HG03159 (cell line): ENCODE data around the gene XXYLT1.

ENCODE experiments used
- ATAC-seq: cut with Tn5 transposase; IDR thresholded peaks from one replicate; pipeline ENCODE4 v1.9.1; 2021; ENCODE audit warnings: mild to moderate bottlenecking, moderate library complexity; ENCODE audit not compliant: unreplicated experiment

The XXYLT1 gene

GRCh38 chr3:195083659-195084058, 187.3 kb downstream of the XXYLT1 start:
- no peak for ATAC-seq

DNA sequence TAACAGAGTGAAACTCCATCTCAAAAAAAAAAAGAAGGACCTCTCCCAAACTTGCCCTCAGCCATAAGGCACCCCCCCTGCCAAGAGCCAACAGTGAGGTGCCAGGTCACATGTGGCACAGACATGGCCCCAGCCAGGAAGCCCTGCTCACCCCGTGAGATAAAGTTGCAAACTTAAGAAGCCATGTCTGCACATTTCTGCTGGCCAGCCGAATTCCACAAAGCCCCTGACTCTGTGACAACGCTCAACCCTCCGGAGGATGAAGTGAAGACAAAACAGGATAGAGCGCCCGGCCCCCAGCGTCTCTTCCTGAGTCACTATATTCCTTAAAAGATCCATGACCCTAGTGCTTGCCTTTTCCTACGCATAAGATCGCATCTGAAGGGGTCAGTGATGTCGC, 188.1 kb downstream of the XXYLT1 start:
- no peak for ATAC-seq

DNA sequence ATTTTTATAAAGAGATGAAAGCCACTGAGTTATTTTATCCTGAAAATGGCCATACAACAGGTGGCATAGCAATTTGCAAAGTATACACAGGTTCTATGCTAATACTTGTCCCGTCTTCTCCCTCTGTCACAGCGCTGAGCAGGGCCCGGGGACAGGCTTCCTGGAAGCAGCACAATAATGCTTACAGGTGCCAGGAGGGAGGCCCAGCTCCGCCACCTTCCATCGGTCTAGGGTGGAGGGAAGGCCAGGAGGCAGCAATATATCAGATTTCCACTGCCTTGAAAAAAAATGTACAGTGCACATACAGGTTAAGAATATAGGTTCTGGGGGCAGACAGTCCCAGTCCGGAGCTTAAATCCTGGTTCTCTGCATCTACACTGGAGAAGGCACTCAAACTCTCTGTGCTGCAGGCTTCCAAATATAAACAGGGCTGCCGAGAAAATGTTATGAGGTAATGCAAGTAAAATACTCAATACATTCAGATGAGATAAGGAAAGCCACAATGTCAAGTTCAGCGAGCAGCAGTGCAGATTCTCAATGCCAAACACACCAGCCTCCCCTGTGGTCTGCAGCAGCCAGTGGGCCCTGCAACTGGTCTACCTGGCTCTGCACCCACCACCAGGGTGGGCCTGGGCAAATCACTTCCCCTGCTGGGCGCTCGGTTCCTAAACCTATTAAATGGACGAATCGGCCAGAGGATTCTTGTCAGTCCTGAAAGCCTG, 189.6 kb downstream of the XXYLT1 start:
- ATAC-seq = no peak

DNA sequence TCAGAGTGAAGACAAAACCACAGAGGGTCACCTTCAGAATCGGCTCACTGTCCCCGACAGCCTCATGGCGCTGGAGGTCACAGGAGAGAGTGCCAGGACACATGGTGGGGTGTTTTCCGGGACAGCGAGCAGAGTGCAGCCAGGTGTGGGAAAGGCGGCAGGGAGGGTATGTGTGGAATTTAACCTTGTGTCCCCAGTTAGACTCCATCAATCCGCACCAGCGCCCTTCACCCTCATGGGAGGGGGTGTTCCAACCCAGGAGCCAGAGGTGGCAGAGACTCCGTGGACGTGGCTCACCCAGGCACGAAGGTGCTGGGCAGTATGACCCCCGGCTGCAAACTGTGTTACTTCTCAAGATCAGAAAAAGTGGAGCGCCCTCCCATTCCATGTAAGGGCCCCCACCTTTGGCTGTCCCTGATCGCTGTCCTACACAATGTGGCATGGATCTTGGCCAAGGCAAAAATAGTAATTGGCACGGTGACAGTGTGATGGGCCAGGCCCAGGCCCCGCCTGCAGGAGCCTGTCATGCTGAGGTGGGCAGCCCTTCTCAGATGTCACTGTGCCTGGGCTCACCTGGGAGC, 190.3 kb downstream of the XXYLT1 start:
- ATAC-seq = no peak

DNA sequence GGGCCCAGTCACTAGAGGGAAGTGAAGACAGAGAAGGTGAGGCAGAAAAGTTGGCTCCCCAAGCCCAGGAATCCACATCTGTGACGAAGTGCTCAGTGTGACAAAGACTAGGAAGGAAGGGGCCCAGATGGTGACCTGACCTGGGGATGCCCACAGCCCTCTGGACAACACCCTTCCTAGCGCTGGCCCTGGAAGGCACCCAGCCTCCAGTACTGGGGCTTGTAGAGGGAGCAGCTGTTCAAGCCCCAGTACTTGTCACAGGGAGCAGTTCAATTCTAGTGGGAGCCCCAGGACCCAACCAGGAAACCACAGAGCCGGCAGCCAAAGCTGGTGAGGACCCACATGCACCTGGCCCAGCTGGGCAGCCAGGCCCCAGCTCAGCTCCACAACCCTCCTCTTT, 190.8 kb downstream of the XXYLT1 start:
- no peak for ATAC-seq

- ATAC-seq = no peak
These were observed 191.3 kb downstream of the XXYLT1 start for GRCh38 chr3:195079636-195080035.

GRCh38 chr3:195078891-195079440, 192.0 kb downstream of the XXYLT1 start:
- no peak for ATAC-seq

- no peak for ATAC-seq
These were observed 193.1 kb downstream of the XXYLT1 start for GRCh38 chr3:195077611-195078540.

DNA sequence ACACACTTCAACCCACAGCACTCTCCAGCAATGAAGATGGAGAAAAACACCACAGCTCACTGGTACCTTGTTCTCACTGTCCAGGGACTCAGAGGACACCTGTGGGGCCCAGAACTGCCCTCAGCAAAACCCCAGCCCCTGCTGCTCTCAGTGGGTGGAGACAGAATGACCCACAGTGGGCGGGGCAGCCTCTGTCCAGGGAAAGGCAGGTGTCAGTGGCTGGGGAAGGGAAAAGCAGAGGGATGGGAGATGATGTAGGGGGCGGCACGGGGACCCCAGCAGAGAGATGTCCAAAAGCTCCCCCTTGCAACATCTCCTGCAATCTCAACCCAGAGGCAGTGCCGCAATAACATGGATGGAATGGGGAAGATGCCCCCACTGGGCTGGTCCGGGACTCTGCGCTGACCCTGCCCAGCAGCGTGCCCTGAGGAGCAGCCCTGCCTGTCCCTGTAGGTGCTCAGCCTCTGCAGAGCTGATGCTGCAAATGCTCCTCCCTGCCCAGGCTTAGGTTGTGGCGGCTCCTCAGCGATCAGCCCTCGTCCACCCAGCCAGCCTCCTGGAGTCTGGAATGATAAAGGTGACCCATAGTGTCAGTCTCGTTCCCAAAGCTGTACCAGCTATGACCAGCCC, 193.9 kb downstream of the XXYLT1 start:
- no peak for ATAC-seq

- no peak for ATAC-seq
These were observed 194.8 kb downstream of the XXYLT1 start for GRCh38 chr3:195075941-195076875.

DNA sequence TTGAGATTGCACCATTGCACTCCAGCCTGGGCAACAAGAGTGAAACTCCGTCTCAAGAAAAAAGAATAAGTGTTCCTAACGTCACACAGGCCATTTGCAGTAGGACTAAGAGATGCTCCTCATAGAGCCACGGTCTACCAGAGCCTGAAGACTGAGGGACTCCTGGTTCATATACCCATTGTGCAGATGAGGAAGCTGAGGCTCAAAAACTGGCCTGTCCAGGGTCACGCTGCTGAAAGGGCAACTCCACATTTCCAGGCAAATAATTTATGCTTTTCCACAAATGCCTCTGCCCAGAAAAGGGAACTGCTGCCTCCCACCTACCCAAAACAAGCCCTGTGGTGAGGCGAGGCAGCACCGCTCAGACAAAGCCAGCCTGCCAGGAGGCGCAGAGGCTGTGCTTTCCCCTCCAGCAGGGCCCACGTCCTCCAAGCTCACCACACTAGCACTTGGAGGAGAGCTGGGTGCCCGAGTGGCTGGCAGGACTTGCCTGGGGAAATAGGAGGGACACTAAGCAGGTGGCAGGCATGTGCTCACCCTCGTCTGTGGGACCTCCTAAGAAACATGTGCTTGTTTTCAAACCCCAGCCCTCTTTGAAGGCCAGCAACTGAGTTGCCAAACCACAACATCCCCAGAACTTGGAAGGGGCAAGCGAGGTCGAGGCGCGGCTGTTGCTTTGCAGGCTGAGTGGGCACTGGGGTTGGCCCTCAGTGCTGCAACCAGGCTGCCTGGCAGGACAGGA, 195.6 kb downstream of the XXYLT1 start:
- ATAC-seq = no peak

- no peak for ATAC-seq
These were observed 196.8 kb downstream of the XXYLT1 start for GRCh38 chr3:195073866-195074860.

DNA sequence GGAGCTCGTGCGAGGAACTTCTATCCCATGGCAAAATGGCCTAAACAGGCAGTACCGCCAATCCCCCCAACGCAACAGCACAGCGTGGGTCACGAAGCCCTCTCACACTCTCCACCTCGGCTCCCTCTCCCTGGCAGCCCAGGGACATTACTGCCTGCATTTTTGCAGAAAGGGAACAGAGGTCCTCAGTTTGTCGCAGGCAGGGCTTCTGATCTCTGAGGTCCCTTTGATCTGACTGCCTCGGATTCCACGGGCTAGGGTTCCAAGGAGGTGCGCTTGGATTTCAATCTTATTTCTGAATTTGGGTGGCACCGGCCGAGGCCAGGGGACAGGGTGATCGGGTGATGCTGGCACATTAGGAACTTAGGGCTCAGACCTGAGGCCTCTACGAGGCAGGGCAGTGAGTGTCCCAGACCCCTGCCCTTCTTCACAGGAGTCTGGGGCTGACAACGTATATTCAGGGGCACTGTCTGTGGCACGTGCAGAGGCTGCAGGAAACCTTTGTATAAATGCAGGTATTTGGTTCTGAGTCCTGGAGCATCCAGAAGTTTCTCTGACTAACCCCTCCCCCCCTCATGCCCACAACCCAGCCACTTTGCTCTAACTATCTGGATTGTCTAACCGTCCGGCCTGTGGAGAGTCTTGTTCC, 197.9 kb downstream of the XXYLT1 start:
- ATAC-seq = no peak

DNA sequence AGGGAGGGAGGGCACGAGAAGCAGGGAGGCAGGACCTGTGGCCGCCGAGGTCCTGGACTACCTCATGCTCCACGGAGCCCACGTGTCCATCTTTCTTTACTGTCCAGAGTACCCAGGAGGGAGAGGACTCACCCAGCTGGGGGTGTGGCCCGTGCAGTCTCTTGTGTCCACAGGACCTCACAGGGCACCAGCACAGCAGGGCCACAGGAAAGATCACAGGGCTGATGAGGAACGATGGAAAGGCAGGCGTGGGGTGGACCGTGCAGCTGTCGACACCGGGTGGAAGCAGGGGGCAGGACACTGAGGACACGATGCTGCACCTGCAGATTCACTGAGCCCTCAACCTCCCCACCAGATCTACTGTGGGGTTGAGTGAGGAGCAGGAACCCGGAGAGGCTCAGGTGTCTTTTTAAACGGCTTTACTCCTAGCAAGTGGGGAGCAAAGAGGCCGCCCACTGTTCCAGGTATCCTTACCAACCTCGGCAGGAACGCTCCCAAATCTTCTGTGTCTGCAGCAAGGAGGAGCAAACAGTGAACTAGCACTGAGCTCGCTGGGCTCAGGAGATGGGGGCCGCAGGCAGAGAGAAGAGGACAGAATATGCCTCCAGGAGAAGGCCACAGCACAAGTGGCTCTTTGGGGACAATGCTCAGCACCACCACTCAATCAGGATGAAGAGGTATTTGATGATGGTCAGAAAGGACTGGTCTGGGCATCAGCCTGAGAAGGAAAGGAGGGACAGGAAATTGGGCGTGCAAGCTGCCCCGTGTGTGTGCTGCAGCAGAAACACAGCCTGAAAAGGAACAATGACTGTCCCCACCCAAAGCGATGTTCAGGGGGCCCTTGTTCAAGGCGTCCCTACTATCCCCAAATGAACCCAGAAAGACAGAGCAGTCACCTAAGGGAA, 198.8 kb downstream of the XXYLT1 start:
- ATAC-seq = no peak

DNA sequence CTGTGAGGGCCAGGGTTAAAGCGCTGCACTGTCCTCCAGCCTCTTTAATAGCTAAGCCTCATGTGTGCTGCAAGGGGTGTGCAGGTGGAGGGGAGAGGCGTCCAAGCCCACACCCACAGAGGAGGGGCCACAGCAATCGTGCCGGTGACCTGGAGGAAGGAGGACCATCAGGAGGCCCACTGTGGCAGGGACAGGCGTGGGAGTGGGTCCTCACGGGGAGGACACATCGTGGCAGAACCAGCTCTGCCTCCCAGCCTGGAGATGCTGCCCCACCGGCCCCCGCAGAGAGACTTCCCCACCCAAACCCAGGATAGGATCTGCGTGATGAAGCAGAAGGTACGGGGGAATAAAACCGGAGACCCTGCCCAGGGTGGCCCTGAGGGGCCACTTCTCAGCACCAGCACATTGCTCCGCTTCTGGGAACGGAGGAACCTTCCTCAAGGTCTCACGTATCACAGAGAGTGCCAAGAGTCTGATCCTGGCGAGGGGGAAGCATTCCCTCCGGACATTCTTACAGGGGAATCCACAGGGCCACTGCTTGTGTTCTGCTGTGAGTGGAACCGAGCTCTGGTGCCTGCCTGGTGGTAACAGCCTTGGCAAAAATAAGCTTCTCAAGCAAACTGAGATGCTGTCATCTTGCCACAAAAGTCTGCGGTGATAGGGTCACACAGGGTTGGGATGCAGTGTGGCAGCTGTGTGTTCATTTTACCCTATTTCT, 199.8 kb downstream of the XXYLT1 start:
- ATAC-seq = no peak

GRCh38 chr3:195070336-195070735, 200.6 kb downstream of the XXYLT1 start:
- ATAC-seq = no peak
